ENCODE data around the gene TLR3.

TLR3 gene

DNA sequence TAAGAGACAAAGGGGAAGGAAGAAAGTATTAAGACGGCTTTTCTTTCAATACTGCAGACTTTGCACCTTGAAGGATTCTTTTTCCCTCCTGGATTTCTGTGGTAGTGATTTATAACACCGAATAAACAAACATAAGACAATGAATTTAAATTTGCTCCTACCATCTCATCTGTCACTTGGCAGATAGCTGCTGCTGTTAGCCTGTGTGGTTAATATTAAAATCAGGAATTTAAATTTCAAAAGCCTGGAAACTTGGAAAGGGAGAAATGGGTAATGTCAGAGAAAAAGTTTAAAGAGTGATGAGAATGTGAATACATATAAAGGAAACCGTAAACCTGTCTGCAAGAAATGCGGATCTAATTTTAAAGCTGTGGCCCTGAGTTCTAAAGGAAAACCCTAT is 39.0 kb downstream of the TLR3 start:
- DNase-seq, result no peak

DNA sequence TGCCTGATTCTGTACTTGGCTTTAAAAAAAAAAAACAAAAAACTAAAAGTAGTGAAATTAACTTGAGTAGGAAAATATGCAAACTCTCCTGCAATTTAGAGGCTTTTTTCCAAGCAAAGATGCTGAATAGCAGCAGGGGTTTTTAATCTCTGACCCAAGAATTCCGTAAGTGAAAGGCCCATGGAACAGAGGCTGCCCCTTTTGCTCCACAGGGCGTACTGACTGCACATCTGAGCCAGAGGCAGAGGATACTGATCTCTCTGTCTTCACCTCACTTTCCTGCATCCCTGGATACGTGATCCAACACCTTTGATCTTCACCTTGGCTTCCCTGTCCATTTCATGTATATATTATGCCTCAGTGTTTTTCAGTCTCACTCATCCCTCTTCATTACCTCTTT is 39.4 kb downstream of the TLR3 start:
- no peak for DNase-seq

DNA sequence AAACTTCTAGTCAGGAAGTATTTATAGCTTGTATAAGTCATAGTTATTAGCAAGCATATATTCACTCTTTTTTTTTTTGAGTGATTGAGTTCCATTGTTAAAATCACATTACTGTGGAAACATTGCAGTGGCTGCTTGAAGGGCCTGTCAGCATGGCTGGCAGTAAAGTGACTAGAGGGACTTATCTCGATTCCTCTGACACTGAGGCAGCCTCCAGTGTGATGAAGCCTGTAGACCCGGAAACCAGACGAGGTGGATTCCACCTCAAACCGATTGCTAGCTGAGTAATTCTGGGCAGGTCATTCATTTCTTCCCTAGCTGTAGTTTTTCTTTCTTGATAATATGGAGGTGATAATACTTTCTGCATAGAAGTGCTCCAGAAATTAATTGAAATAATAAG is 40.3 kb downstream of the TLR3 start:
- DNase-seq, result no peak

DNA sequence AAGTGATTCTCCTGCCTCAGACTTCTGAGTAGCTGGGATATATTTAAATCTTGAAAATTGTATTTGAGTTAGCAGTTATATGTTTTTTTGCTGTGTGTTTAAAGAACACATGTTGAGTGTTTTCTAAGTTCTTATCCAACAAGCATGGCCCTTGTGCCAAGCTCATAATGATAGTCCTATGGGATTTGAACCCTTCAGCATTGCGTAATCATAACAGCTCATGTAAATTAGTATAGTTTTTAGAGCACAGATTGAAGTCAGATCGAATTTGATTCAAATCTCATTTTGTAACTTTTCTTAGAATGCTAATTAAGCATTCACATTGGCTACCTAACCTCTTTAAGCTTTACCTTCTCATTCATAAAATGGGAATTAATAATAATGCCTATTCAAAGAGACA is 47.7 kb downstream of the TLR3 start:
- DNase-seq, result no peak

DNA sequence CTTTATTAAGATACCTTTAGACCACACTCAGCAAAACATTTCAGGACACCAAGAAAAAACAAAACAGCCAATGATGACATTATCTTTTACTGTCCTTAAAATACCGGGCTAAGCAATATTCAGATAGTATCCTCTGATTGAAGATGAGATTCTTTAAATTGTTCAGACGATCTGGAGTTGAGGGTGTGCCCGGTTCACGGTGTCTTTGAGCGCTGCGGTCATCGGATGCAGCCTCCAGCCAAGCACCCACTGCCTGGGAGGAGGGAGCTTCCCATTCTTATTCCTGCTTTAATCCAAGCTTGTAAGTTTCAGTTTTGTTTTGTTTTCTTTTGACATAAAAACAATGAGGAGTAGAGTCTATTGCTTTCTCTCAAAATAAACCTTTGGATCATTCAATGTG is 49.6 kb downstream of the TLR3 start:
- no peak for DNase-seq

DNA sequence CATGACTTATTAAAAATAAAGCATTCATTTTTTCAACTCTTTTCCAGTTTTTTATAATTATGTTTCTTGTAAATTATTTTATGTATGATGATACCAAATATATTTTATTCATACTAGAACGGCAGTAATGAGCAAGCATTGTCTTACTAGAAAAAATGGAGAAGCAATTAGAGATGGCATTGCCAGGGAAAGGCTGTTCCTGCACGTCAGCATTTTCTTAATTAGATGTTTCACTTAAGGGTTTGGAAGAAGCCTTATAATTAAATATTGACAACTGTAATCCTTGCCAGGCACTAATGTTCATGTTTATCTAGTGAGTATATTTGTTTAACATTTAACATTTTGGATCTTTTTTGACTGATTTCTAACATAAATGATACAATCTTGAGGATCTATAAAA is 52.1 kb downstream of the TLR3 start:
- no peak for DNase-seq

DNA sequence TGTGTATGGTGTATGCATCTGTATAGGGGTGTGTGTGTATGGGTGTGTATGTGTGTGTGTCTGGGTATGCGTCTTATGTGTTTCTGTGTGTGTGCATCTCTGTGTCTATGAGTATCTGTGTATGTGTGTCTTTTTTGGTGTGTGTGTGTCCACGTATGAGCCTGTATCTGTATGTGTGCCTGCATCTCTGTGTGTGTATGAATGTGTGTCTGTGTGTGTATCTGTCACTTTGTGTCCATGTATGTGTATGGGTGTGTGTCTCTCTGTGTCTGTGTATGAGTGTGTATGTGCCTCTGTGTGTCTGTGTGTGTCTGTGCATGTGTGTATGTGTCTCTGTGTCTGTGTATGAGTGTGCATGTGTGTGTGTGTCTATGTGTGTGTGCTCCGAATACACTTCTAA is 59.9 kb downstream of the TLR3 start:
- DNase-seq, result no peak

DNA sequence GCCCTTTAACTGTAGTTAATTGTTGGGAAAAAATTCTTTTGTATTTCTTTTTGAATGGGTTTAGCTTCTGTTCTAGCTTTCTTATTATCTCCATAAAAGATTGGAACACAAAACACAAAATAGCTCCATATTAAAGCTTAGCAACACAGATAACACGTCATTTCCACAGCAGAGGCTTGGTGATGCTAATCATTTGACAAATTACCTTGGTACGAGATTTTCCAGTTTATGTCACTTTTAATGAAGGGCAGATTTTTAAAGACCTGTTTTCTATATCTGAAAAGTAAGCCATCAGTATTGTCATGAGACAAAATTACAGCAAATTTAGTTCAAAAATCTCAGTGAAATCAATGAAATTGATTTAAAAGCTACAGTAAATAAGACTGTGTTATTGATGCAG is 63.0 kb downstream of the TLR3 start:
- no peak for DNase-seq

DNA sequence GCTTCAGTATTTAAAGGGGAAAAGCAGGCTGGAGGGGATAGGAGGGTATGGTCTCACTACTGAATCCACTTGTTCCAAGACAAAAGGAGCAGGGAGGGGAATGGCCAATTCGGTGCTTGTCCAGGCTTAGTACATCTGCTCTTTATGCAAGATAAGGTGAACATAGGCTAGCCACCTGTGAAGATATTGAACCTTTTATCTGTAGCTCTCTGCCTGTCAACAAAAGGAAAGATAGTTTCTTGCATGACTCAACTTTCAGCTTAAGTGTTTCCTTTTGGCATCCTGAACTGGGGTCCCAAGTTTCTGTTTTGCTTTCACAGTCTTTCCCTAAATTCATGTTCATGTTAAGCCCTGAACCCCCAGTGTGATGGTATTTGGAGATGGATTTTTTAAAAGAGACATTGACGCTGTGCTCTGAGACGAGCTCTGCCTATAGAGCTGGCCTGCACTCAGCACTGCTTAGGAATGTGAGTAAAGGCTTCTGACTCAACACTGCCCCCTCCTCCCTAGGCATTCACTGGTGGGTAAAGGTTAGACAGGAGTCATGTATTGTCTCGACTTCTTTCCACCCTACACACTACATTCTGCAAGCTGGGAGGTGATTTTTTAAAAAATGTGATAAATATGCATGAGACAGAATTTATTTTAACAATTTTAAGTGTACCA is 63.8 kb downstream of the TLR3 start:
- no peak for DNase-seq

DNA sequence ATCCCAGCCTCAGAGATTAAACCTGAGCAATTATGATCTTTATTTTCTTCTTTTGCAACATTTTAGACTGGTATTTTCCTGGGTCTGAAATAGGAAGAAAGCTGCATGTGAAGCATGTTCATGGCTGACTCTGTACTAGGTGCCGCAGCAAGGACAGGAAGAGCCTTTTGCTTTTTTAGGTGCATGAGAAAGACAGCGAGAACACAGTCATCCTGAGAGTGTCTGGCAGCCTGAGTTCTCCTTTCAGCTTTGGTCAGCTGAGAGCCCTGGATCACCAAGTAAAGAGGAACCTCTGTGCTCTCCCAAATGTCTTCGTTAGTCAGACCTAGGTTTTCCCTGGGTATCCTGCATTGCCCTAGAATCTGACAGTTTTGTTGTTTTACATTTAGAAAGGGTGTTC is 65.3 kb downstream of the TLR3 start:
- DNase-seq, result peak; percentile 84

DNA sequence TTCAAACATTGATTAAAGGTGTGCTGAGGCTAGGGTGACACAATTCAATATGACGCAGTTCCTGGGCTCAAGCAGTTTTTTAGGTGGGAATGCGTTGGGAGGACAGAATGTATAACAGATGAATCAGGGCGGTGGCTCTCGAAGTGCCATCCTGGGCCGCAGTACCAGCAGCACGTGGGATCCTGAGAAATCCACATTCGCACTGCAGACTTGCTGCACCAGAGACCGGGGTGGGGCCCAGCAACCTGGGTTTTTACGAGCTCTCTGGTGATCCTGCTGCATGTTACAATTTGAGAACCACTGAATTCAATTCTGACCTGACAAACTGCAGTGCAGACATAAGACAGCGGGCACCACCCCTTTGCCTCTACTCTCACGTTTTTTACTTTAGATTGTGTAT is 65.9 kb downstream of the TLR3 start:
- no peak for DNase-seq

DNA sequence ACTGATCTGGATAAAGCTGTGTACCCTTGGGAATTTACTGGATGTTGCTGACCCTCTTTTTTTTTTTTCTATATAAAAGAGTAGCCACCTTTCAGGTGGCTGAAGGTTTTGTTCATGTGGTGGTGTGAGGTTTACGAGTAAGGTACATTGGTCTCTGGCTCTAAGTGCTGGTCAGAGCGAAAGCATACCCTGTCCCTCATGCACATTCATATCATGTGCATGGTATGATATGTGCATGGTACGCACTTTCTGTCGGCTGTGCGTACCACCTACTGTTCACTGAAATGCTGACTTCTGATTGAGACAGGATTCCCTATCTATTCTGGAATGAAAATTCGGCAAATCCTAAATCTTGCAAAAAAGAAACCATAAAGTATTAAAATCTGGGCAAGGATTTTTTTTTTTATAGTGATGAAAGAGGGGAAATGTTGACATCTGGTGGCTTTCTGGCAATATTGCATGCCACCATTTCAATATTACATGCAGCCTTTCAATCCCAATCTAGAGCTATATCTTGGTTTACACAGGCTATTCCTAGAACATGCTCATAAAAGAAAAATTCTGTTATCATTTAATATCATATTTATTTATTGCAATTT is 68.3 kb downstream of the TLR3 start:
- no peak for DNase-seq

Measured in MV-4-11 (cell line).